Measurements from ENCODE around the gene BPIFB1. TPM values are rescaled to one million over a fixed set of nuclear protein-coding genes. Genes with fewer than 3 reads are reported as not detected.

BPIFB1 gene
- total RNA-seq, 2 donors from 2014 or later = not detected

DNA sequence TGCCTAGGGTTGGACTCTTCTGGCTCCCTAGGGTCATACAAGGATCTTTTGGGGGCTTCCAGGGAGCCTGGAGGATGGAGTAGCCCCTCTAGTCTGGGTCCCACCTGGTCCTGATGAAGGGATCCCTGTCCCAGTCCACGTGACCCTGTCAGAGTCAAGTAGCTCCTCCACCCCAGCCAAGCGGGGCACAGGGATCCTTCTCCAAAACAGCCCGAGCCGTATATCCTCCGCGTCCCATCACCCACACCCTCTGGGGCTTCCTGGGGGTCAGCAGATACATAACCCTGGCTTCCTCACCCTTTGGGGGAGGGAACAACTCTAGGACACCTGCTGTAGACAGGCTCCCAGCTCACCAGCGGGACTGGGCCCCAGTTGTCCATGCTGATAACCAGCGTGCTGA, 28.0 kb downstream of the BPIFB1 start:
- intact Hi-C loops (cut with DNase I) = no loop called here
- H3K4me1 ChIP-seq = no peaks in the 10 kb centered on the region
- H3K36me3 ChIP-seq (replicated peaks in 1 of 2; ENCODE audit: insufficient read depth in 1 of 2, low read depth in 2 of 2) = no peaks in the 10 kb centered on the region
- DNase-seq (no peak), ATAC-seq (no peak)
- WGBS, 2 donors = 76 to 83% methylated on average over 8 of the region's 8 CpGs
- H3K27me3 ChIP-seq = no peaks in the 10 kb centered on the region
- no peaks in the 10 kb centered on the region for H3K9me3 ChIP-seq
- H3K27ac ChIP-seq = no peak overlapping the region
- no peak overlapping the region for H3K4me3 ChIP-seq
- TF ChIP-seq CTCF (IDR thresholded peaks at IDR 0.05) (no peak), POLR2A (IDR thresholded peaks at IDR 0.05) (no peak)

- no peak overlapping the region for H3K27ac ChIP-seq
- ATAC-seq = no peak
- intact Hi-C loops (cut with DNase I) = no loop called here
- H3K4me3 ChIP-seq = no peak overlapping the region
- H3K27me3 ChIP-seq = no peaks in the 10 kb centered on the region
- no peaks in the 10 kb centered on the region for H3K36me3 ChIP-seq (replicated peaks in 1 of 2; ENCODE audit: insufficient read depth in 1 of 2, low read depth in 2 of 2)
- H3K4me1 ChIP-seq = no peaks in the 10 kb centered on the region
- WGBS, 2 donors = 67 to 77% methylated on average over 4 of the region's 4 CpGs
- TF ChIP-seq CTCF (IDR thresholded peaks at IDR 0.05) (no peak), POLR2A (IDR thresholded peaks at IDR 0.05) (no peak)
- no peak for DNase-seq
- no peaks in the 10 kb centered on the region for H3K9me3 ChIP-seq
These were observed 29.0 kb downstream of the BPIFB1 start for GRCh38 chr20:33311996-33312395.

DNA sequence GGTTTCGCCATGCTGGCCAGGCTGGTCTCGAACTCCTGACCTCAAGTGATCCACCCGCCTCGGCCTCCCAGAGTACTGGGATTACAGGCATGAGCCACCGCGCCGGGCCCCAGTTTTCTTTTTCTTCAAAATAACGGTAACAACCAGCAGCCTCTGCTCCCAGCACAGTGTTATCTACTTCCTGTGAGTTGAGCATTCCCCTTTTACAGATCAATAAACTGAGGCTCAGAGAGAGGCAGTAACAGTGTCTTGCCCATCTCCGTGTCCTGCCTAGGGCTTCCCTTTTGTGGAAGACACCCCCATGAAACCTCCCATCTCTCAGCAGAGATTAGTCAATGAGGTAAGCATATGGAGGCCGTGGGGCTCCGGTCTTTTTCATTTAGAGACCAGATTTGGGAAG, 29.6 kb downstream of the BPIFB1 start:
- DNase-seq = no peak
- ATAC-seq = no peak
- intact Hi-C loops (cut with DNase I) = no loop called here
- Histone ChIP-seq H3K27me3 (no peaks in the 10 kb centered on the region), H3K36me3 (replicated peaks in 1 of 2; ENCODE audit: insufficient read depth in 1 of 2, low read depth in 2 of 2) (no peaks in the 10 kb centered on the region), H3K4me1 (no peaks in the 10 kb centered on the region), H3K4me3 (no peak overlapping the region), H3K9me3 (no peaks in the 10 kb centered on the region), H3K27ac (no peak overlapping the region)
- TF ChIP-seq POLR2A (IDR thresholded peaks at IDR 0.05) (no peak), CTCF (IDR thresholded peaks at IDR 0.05) (no peak)
- WGBS, 2 donors = 88 to 89% methylated on average over 11 of the region's 11 CpGs

DNA sequence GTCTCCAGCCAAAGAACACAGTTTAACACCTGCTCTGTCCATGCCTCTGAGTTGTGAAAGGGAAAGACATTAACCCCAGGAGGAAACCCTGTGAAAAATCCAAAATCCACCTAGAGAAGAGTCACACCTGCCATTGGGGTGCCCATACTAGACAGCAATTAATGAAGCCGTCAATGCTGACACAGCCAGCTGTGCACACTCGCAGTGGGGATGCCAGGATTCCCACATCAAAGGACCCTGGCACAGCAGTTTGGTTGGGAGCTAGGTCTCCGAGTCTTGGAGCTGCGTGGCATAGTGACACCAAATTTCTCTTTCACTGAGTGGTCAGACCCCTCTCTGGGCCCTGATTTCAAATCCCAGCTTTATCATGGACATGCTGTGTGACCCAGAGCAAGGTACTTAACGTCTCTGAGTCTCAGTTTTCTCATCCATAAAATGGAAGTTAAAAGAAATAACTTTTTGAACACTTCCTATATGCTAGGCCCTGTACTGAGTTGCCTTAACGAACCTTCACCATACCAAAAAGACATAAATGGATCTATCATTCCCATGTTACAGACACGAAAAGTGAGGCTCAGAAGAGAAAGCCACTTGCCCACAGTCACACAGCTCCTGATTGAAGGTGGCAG, 30.8 kb downstream of the BPIFB1 start:
- Histone ChIP-seq H3K4me3 (no peak overlapping the region), H3K27me3 (no peaks in the 10 kb centered on the region), H3K36me3 (replicated peaks in 1 of 2; ENCODE audit: insufficient read depth in 1 of 2, low read depth in 2 of 2) (no peaks in the 10 kb centered on the region), H3K9me3 (no peaks in the 10 kb centered on the region), H3K4me1 (no peaks in the 10 kb centered on the region), H3K27ac (no peak overlapping the region)
- WGBS, 2 donors = 67 to 76% methylated on average over 3 to 7 of the region's 7 CpGs
- no peak for TF ChIP-seq POLR2A (IDR thresholded peaks at IDR 0.05)
- no peak for TF ChIP-seq CTCF (IDR thresholded peaks at IDR 0.05)
- DNase-seq (no peak), ATAC-seq (no peak)
- intact Hi-C loops (cut with DNase I) = no loop called here

- H3K36me3 ChIP-seq (replicated peaks in 1 of 2; ENCODE audit: insufficient read depth in 1 of 2, low read depth in 2 of 2) = no peaks in the 10 kb centered on the region
- WGBS, 2 donors = 74 to 76% methylated on average over 4 to 5 of the region's 5 CpGs
- no peaks in the 10 kb centered on the region for H3K27me3 ChIP-seq
- H3K4me1 ChIP-seq = no peaks in the 10 kb centered on the region
- ATAC-seq = no peak
- no peaks in the 10 kb centered on the region for H3K9me3 ChIP-seq
- H3K27ac ChIP-seq = no peak overlapping the region
- TF ChIP-seq POLR2A (IDR thresholded peaks at IDR 0.05) (no peak), CTCF (IDR thresholded peaks at IDR 0.05) (no peak)
- no peak for DNase-seq
- intact Hi-C loops (cut with DNase I) = no loop called here
- no peak overlapping the region for H3K4me3 ChIP-seq
These were observed 33.3 kb downstream of the BPIFB1 start for GRCh38 chr20:33316343-33316742.
